Lower leg skin (tissue), 3 donors: Measurements from ENCODE around the gene ST3GAL3.

Experiments used
- POLR2A ChIP-seq, 2 donors: fragments of 450-650 bp; IDR thresholded peaks; one replicate each; pipeline ENCODE4 v1.6.1; 2016 to 2017; ENCODE audit warnings: antibody characterized with exemption in 2 of 2, mild to moderate bottlenecking in 1 of 2, moderate library complexity in 1 of 2
- TF ChIP-seq, protein P1 (sequence below), 3 donors: fragments of 450-650 bp; IDR thresholded peaks; one replicate each; pipeline ENCODE4 v1.5.1; 2016; ENCODE audit warnings: antibody characterized with exemption in 3 of 3, mild to moderate bottlenecking in 3 of 3, moderate library complexity in 2 of 3

- TF ChIP-seq, protein P1, sequence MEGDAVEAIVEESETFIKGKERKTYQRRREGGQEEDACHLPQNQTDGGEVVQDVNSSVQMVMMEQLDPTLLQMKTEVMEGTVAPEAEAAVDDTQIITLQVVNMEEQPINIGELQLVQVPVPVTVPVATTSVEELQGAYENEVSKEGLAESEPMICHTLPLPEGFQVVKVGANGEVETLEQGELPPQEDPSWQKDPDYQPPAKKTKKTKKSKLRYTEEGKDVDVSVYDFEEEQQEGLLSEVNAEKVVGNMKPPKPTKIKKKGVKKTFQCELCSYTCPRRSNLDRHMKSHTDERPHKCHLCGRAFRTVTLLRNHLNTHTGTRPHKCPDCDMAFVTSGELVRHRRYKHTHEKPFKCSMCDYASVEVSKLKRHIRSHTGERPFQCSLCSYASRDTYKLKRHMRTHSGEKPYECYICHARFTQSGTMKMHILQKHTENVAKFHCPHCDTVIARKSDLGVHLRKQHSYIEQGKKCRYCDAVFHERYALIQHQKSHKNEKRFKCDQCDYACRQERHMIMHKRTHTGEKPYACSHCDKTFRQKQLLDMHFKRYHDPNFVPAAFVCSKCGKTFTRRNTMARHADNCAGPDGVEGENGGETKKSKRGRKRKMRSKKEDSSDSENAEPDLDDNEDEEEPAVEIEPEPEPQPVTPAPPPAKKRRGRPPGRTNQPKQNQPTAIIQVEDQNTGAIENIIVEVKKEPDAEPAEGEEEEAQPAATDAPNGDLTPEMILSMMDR (IDR thresholded peaks at IDR 0.05) = no peak
- no peak for TF ChIP-seq POLR2A (IDR thresholded peaks at IDR 0.05)
These were observed 140.5 kb downstream of the ST3GAL3 start for GRCh38 chr1:43847882-43848281.
